Trophoblast cell (in vitro differentiated cells and primary cell): ENCODE results near the gene MMP24OS.

Experiments
- DNase-seq, 2 donors: peaks; one replicate each; pipeline ENCODE4 v3.0.0-alpha.2; 2016
- H2AFZ ChIP-seq: 2 replicates; pipeline ENCODE4 v1.6.1; 2013; ENCODE audit warnings: low read length, moderate library complexity, mild to moderate bottlenecking; ENCODE audit not compliant: insufficient read depth, poor library complexity
- H2AK5ac ChIP-seq: 2 replicates; pipeline ENCODE4 v1.6.1; 2013; ENCODE audit warnings: mild to moderate bottlenecking, low read length
- H2BK120ac ChIP-seq: 2 replicates; pipeline ENCODE4 v1.6.1; 2013; ENCODE audit warnings: low read length, mild to moderate bottlenecking, moderate library complexity; ENCODE audit not compliant: insufficient read depth, poor library complexity
- H2BK12ac ChIP-seq: 2 replicates; pipeline ENCODE4 v1.6.1; 2013; ENCODE audit warnings: mild to moderate bottlenecking, low read length, moderate library complexity
- H2BK5ac ChIP-seq: 2 replicates; pipeline ENCODE4 v1.6.1; 2013; ENCODE audit warnings: low read length, low read depth, moderate library complexity, mild to moderate bottlenecking; ENCODE audit not compliant: poor library complexity
- H3K14ac ChIP-seq: 2 replicates; pipeline ENCODE4 v1.6.1; 2013; ENCODE audit warnings: mild to moderate bottlenecking, low read length
- H3K18ac ChIP-seq: 2 replicates; pipeline ENCODE4 v1.6.1; 2013; ENCODE audit warnings: mild to moderate bottlenecking, low read length
- H3K23ac ChIP-seq: 2 replicates; pipeline ENCODE4 v1.6.1; 2013; ENCODE audit warnings: low read length
- H3K27ac ChIP-seq: 2 replicates; pipeline ENCODE4 v1.5.1; 2013; ENCODE audit warnings: low read depth, mild to moderate bottlenecking, inconsistent platforms, low read length, moderate library complexity
- H3K27me3 ChIP-seq: 2 replicates; pipeline ENCODE4 v1.6.1; 2013; ENCODE audit warnings: inconsistent platforms, mild to moderate bottlenecking, low read length, moderate library complexity; ENCODE audit not compliant: insufficient read depth
- H3K36me3 ChIP-seq, 2 experiments: 1 replicate in 1 of 2; 2 replicates in 1 of 2; pipeline ENCODE4 v1.6.1; 2013; ENCODE audit warnings: low read length in 2 of 2, mild to moderate bottlenecking in 2 of 2, moderate library complexity in 1 of 2; ENCODE audit not compliant: insufficient read depth in 2 of 2, control insufficient read depth in 1 of 2
- H3K4ac ChIP-seq: 2 replicates; pipeline ENCODE4 v1.6.1; 2013; ENCODE audit warnings: low read depth, mild to moderate bottlenecking, low read length, moderate library complexity
- H3K4me1 ChIP-seq, 2 experiments: 1 replicate in 1 of 2; 2 replicates in 1 of 2; pipeline ENCODE4 v1.6.1; 2013; ENCODE audit warnings: low read length in 2 of 2, mild to moderate bottlenecking in 2 of 2, moderate library complexity in 1 of 2; ENCODE audit not compliant: insufficient read depth in 2 of 2, control insufficient read depth in 1 of 2
- H3K4me2 ChIP-seq: 2 replicates; pipeline ENCODE4 v1.6.1; 2013; ENCODE audit warnings: inconsistent platforms, mild to moderate bottlenecking, low read length, moderate library complexity
- H3K4me3 ChIP-seq: 2 replicates; pipeline ENCODE4 v1.5.1; 2013; ENCODE audit warnings: mild to moderate bottlenecking, low read depth, low read length, inconsistent platforms
- H3K79me1 ChIP-seq: one replicate; pipeline ENCODE4 v1.6.1; 2013; ENCODE audit warnings: low read length
- H3K79me2 ChIP-seq: 2 replicates; pipeline ENCODE4 v1.6.1; 2013; ENCODE audit warnings: low read length, mild to moderate bottlenecking; ENCODE audit not compliant: control insufficient read depth, insufficient read depth, poor library complexity
- H3K9ac ChIP-seq: 2 replicates; pipeline ENCODE4 v1.6.1; 2013; ENCODE audit warnings: mild to moderate bottlenecking, low read length
- H3K9me3 ChIP-seq: 2 replicates; pipeline ENCODE4 v1.6.1; 2013; ENCODE audit warnings: low read depth, mild to moderate bottlenecking, control low read depth, inconsistent platforms, low read length; ENCODE audit not compliant: insufficient read depth
- H4K12ac ChIP-seq: 2 replicates; pipeline ENCODE4 v1.6.1; 2013; ENCODE audit warnings: low read depth, mild to moderate bottlenecking, low read length, moderate library complexity
- H4K8ac ChIP-seq: 2 replicates; pipeline ENCODE4 v1.6.1; 2013; ENCODE audit warnings: low read depth, mild to moderate bottlenecking, low read length, moderate library complexity
- H4K91ac ChIP-seq: one replicate; pipeline ENCODE4 v1.6.1; 2013; ENCODE audit warnings: low read depth, mild to moderate bottlenecking, low read length, moderate library complexity
- WGBS: extraction: QIAGEN DNeasy Blood & Tissue Kit; methylation state at CpG from one replicate; pipeline ENCODE4 v1.1.7; 2013; ENCODE audit warnings: missing lambda C conversion rate; ENCODE audit not compliant: insufficient read length, insufficient coverage; ENCODE audit errors: extremely low coverage; 5-methylcytosine and 5-hydroxymethylcytosine counted together

Gene MMP24OS

GRCh38 chr20:35300469-35301262, 22.7 kb upstream of the MMP24OS start:
- no CpG with 5 or more reads among the region's 4 CpGs for WGBS
- Histone ChIP-seq H2BK120ac (no peak overlapping the region), H3K27me3 (no peaks in the 10 kb centered on the region)

GRCh38 chr20:35299780-35300179, 21.9 kb upstream of the MMP24OS start:
- no peak overlapping the region for H3K18ac ChIP-seq
- H3K9me3 ChIP-seq, result peaks cover 4% of the 10 kb centered on the region
- no peak overlapping the region for H3K27ac ChIP-seq
- H3K9ac ChIP-seq, result no peak overlapping the region
- H4K91ac ChIP-seq, result no peak overlapping the region
- H3K36me3 ChIP-seq, result no peaks in the 10 kb centered on the region
- no peak overlapping the region for H2BK5ac ChIP-seq
- H3K4ac ChIP-seq, result no peak overlapping the region
- H3K79me2 ChIP-seq, result no peaks in the 10 kb centered on the region
- H3K4me3 ChIP-seq, result no peak overlapping the region
- H2AK5ac ChIP-seq, result no peak overlapping the region
- no peak overlapping the region for H4K12ac ChIP-seq
- no peak overlapping the region for H3K23ac ChIP-seq
- H3K27me3 ChIP-seq, result no peaks in the 10 kb centered on the region
- H2BK12ac ChIP-seq, result no peak overlapping the region
- WGBS, result no CpG with 5 or more reads among the region's 4 CpGs
- H2BK120ac ChIP-seq, result no peak overlapping the region
- no peak overlapping the region for H2AFZ ChIP-seq
- peaks cover 16 to 19% of the 10 kb centered on the region in 2 experiments for H3K4me1 ChIP-seq
- no peak for DNase-seq
- H3K79me1 ChIP-seq, result peaks cover 4% of the 10 kb centered on the region
- H3K14ac ChIP-seq, result no peak overlapping the region
- H3K4me2 ChIP-seq, result no peak overlapping the region
- no peak overlapping the region for H4K8ac ChIP-seq

More at GRCh38 chr20:35300469-35301262, 22.7 kb upstream of the MMP24OS start:
- Histone ChIP-seq H3K36me3 (no peaks in the 10 kb centered on the region), H3K4ac (no peak overlapping the region), H2AK5ac (no peak overlapping the region), H3K23ac (no peak overlapping the region), H3K79me1 (peaks cover 6% of the 10 kb centered on the region), H3K27ac (no peak overlapping the region), H2BK5ac (no peak overlapping the region), H3K4me1 (peaks cover 25 to 28% of the 10 kb centered on the region in 2 experiments), H3K9ac (no peak overlapping the region), H3K18ac (no peak overlapping the region), H4K91ac (no peak overlapping the region), H3K4me2 (no peak overlapping the region), H4K8ac (no peak overlapping the region), H3K4me3 (no peak overlapping the region), H3K79me2 (no peaks in the 10 kb centered on the region), H4K12ac (no peak overlapping the region), H2AFZ (no peak overlapping the region), H3K14ac (no peak overlapping the region), H2BK12ac (no peak overlapping the region), H3K9me3 (peaks cover 4% of the 10 kb centered on the region)
- no peak for DNase-seq

- no peak overlapping the region for H3K4me3 ChIP-seq
- H3K23ac ChIP-seq, result no peak overlapping the region
- no peaks in the 10 kb centered on the region for H3K36me3 ChIP-seq
- H2AFZ ChIP-seq, result no peak overlapping the region
- WGBS, result no CpG with 5 or more reads among the region's 5 CpGs
- no peak overlapping the region for H3K4ac ChIP-seq
- H2BK5ac ChIP-seq, result no peak overlapping the region
- H2AK5ac ChIP-seq, result no peak overlapping the region
- no peak overlapping the region for H3K4me2 ChIP-seq
- no peak overlapping the region for H3K18ac ChIP-seq
- no peak for DNase-seq
- H3K14ac ChIP-seq, result no peak overlapping the region
- H4K91ac ChIP-seq, result no peak overlapping the region
- H2BK120ac ChIP-seq, result no peak overlapping the region
- H3K27ac ChIP-seq, result no peak overlapping the region
- H4K12ac ChIP-seq, result no peak overlapping the region
- no peaks in the 10 kb centered on the region for H3K79me1 ChIP-seq
- peaks cover 9 to 10% of the 10 kb centered on the region in 2 experiments for H3K4me1 ChIP-seq
- H2BK12ac ChIP-seq, result no peak overlapping the region
- peaks cover 5% of the 10 kb centered on the region for H3K9me3 ChIP-seq
- H3K9ac ChIP-seq, result no peak overlapping the region
- no peak overlapping the region for H4K8ac ChIP-seq
- no peaks in the 10 kb centered on the region for H3K79me2 ChIP-seq
- no peaks in the 10 kb centered on the region for H3K27me3 ChIP-seq
Observed at GRCh38 chr20:35298264-35298663, 20.3 kb upstream of the MMP24OS start.

- Histone ChIP-seq H2BK12ac (no peak overlapping the region), H3K4me1 (peaks cover 9 to 10% of the 10 kb centered on the region in 2 experiments), H3K79me2 (no peaks in the 10 kb centered on the region), H3K4ac (no peak overlapping the region), H3K36me3 (no peaks in the 10 kb centered on the region), H4K8ac (no peak overlapping the region), H2AK5ac (no peak overlapping the region), H3K9me3 (peaks cover 5% of the 10 kb centered on the region), H3K27ac (no peak overlapping the region), H3K79me1 (no peaks in the 10 kb centered on the region), H4K12ac (no peak overlapping the region), H3K23ac (no peak overlapping the region), H4K91ac (no peak overlapping the region), H3K9ac (no peak overlapping the region), H3K18ac (no peak overlapping the region), H2AFZ (no peak overlapping the region), H2BK120ac (no peak overlapping the region), H2BK5ac (no peak overlapping the region), H3K14ac (no peak overlapping the region), H3K27me3 (no peaks in the 10 kb centered on the region), H3K4me2 (no peak overlapping the region), H3K4me3 (no peak overlapping the region)
- no peak for DNase-seq
- WGBS, result no CpG with 5 or more reads among the region's 14 CpGs
Observed at GRCh38 chr20:35297740-35298139, 19.8 kb upstream of the MMP24OS start.
